Memory B cell (primary cell): ENCODE data around the gene MORN3.
"Not testable (repeated sequence)": the region's sequence is repeated elsewhere in the genome, so short reads cannot be mapped to it uniquely, and the experiment has no call there.

Experiments
- ATAC-seq: fragments of 150-1000 bp; cut with Tn5 transposase; 2 replicates; pipeline ENCODE4 v1.10.0; 2021; ENCODE audit warnings: low read depth, mild to moderate bottlenecking, moderate library complexity
- DNase-seq, 2 donors: peaks; one replicate each; pipeline ENCODE4 v3.0.0; 2022; ENCODE audit warnings: low spot score in 2 of 2
- H3K27ac Mint-ChIP-seq: one replicate; pipeline ENCODE4 v1.8.0; 2022; ENCODE audit warnings: mild to moderate bottlenecking, moderate library complexity, mixed read lengths
- H3K27me3 Mint-ChIP-seq: one replicate; pipeline ENCODE4 v1.8.0; 2022; ENCODE audit warnings: mixed read lengths
- H3K36me3 Mint-ChIP-seq: one replicate; pipeline ENCODE4 v1.8.0; 2022; ENCODE audit warnings: mild to moderate bottlenecking, mixed read lengths
- H3K4me1 Mint-ChIP-seq: one replicate; pipeline ENCODE4 v1.8.0; 2022; ENCODE audit warnings: mixed read lengths
- H3K4me3 Mint-ChIP-seq: one replicate; pipeline ENCODE4 v1.8.0; 2022; ENCODE audit warnings: mild to moderate bottlenecking, moderate library complexity, mixed read lengths
- H3K9me3 Mint-ChIP-seq: one replicate; pipeline ENCODE4 v1.8.0; 2022; ENCODE audit warnings: mixed read lengths

MORN3 gene

DNA sequence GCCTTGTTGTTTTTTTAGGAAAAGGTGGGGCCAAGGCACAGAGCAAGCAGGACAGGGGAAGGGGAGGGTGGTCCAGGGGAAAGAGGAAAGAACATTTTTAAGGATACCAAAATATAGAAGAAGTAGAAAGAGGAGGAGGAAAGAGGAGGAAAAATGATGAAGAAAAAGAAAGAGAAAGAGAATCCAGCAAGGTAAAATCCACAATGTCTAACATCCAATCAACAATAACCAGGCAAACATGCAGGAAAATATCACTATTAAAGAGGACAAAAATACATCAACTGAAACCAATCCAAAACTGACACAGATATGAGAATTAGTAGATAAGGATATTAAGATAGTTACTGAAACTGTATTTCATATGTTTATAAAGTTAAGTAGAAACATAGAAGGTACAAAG lies 36.1 kb upstream of the MORN3 start:
- Mint-ChIP-seq H3K27ac (no peak overlapping the region), H3K4me3 (no peak overlapping the region), H3K36me3 (no peaks in the 10 kb centered on the region), H3K4me1 (peaks cover 6% of the 10 kb centered on the region), H3K9me3 (peaks cover 5% of the 10 kb centered on the region), H3K27me3 (no peaks in the 10 kb centered on the region)
- DNase-seq = no peak
- no peak for ATAC-seq

DNA sequence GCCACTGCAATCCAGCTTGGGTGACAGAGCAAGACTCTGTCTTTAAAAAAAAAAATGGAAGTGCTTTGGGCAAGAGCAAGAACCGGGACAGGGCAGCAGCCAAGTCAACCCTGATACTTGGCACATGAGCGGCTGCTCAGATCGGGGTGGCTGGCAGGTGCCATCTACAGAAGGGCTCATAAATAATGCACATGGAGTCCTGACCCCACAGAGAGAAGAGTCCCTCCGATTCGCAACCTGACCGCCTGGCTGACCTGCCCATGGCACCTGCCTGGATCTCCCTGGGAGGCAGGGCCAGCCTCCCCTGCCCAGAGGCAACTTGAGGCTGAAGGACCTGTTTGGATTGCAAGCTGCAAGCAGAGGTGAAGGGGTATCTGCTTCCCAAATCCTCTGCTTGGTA lies 33.5 kb upstream of the MORN3 start:
- no peaks in the 10 kb centered on the region for H3K36me3 Mint-ChIP-seq
- H3K4me1 Mint-ChIP-seq = no peaks in the 10 kb centered on the region
- no peak overlapping the region for H3K4me3 Mint-ChIP-seq
- no peak for ATAC-seq
- H3K27ac Mint-ChIP-seq = no peak overlapping the region
- no peak for DNase-seq
- peaks cover 5% of the 10 kb centered on the region for H3K9me3 Mint-ChIP-seq
- H3K27me3 Mint-ChIP-seq = no peaks in the 10 kb centered on the region

DNA sequence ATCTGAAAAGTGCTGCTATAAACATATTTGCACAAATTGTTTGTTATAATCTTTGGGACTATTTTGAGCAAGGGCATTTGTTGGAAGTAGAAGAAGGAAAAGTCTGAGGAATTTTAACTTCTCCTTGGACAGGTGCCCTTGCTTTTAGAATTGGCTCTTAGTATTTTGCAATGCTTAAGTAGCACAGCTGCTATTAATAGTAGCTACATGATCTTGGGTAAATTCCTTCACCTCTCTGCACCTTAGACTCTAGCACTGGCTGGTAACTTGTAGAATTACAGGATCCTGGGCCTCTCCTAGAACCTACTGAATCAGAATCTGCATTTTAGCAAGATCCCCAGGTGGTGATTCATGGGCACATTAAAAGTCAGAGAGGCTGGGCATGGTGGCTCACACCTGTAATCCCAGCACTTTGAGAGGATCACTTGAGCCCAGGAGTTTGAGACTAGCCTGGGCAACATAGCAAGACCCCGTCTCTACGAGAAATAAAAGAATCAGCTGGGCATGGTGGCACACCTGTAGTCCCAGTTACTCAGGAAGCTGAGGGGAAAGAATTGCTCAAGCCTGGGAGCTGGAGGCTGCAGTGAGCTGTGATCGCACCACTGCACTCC lies 32.3 kb upstream of the MORN3 start:
- ATAC-seq = no peak
- Mint-ChIP-seq H3K27me3 (no peaks in the 10 kb centered on the region), H3K4me3 (no peak overlapping the region), H3K36me3 (no peaks in the 10 kb centered on the region), H3K9me3 (peaks cover 5% of the 10 kb centered on the region), H3K4me1 (no peaks in the 10 kb centered on the region), H3K27ac (no peak overlapping the region)
- no peak for DNase-seq

DNA sequence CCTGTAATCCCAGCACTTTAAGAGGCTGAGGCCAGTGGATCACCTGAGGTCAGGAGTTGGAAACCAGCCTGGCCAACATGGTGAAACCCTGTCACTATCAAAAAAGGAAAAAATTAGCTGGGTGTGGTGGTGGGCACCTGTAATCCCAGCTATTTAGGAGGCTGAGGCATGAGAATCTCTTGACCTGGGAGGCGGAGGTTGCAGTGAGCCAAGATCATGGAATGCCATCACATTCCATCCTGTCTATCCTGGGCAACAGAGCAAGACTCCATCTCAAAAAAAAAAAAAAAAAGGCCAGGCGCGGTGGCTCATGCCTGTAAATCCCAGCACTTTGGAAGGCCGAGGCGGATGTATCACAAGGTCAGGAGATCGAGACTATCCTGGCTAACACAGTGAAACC lies 28.4 kb upstream of the MORN3 start:
- H3K4me3 Mint-ChIP-seq, H3K27me3 Mint-ChIP-seq, H3K36me3 Mint-ChIP-seq, H3K27ac Mint-ChIP-seq, H3K4me1 Mint-ChIP-seq, ATAC-seq, H3K9me3 Mint-ChIP-seq, DNase-seq: not testable (repeated sequence)

DNA sequence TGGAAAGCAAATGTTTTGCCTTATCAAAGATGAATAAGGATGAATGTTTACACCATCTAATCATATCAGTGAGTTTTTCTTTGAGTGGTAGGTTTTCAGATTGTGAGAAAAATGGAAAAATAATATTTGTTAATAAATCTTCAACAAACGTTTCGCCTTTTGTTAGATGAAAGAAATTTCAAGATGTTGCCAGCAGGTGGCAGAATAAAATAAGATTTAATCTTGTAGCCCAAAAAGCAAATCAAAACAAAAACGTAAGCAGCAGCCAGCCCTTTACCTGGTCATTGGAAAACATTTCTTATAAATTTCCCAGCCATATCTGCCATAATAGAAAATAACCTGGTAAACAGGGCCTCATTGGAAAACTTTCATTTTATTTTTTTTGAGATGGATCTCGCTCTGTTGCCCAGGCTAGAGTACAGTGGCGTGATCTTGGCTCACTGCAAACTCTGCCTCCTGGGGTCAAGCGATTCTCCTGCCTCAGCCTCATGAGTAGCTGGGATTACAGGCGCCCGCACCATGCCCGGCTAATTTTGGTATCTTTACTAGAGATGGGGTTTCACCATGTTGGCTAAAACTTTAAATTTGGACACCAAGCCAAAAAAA lies 27.7 kb upstream of the MORN3 start:
- peak; percentile 27 to 61 for DNase-seq
- Mint-ChIP-seq H3K36me3 (no peaks in the 10 kb centered on the region), H3K4me3 (no peak overlapping the region), H3K9me3 (no peaks in the 10 kb centered on the region), H3K4me1 (no peaks in the 10 kb centered on the region), H3K27ac (no peak overlapping the region), H3K27me3 (no peaks in the 10 kb centered on the region)
- ATAC-seq = peak; percentile 31

DNA sequence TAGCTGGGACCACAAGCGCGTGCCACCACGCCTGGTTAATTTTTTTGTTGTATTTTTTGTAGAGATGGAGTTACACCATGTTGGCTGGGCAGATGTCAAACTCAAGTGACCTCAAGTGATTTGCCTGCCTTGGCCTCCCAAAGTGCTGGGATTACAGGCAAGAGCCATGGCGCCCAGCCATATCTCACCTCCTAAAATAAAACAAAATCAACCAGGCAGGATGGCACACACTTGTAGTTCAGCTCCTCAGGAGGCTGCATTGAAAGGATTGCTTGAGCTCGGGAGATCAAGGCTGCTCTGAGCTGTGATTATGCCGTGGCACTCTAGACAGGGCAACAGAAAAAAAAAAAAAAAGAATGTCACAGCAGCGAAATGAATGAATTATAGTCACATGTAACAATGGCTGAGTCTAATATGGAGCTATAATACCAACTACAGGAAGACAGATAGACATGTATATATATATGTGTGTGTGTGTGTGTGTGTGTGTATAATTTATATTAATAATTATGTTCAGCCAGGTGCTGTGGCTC lies 23.8 kb upstream of the MORN3 start:
- Mint-ChIP-seq H3K27ac (no peak overlapping the region), H3K4me3 (no peak overlapping the region), H3K4me1 (no peaks in the 10 kb centered on the region), H3K27me3 (no peaks in the 10 kb centered on the region), H3K36me3 (no peaks in the 10 kb centered on the region), H3K9me3 (no peaks in the 10 kb centered on the region)
- DNase-seq (no peak), ATAC-seq (no peak)

DNA sequence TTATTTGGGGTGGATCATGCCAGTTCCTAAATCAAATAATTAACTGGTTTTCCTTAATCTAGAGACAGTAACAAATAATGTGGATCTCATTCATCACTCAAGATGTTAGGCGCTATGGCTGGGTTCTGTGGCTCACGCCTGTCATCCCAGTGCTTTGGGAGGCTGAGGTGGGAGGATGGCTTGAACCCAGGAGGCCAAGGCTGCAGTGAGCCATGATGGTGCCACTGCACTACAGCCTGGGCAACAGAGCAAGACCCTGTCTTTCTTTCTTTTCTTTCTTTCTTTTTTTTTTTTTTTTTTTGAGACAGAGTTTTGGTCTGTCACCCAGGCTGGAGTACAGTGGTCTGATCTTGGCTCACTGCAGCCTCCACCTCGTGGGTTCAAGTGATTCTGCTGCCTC lies 23.3 kb upstream of the MORN3 start:
- H3K27ac Mint-ChIP-seq, H3K4me1 Mint-ChIP-seq: not testable (repeated sequence)

DNA sequence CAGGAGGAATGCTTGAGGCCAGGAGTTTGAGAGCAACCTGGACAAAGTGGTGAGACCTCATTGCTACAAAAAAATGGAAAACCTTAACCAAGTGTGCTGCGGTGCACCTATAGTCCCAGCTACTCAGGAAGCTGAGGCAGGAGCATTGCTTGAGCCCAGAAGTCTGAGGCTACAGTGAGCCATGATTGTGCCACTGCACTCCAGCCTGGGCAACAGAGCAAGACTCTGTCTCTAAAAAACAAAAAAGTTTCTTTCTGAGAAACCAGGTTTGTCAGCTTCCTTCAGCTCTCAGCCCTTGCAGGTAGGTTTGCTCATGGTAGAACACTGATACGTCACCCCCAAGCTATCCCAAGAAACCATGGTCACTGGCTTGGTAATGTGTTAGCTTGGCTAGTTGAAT lies 20.0 kb upstream of the MORN3 start:
- no peaks in the 10 kb centered on the region for H3K36me3 Mint-ChIP-seq
- H3K9me3 Mint-ChIP-seq = no peaks in the 10 kb centered on the region
- H3K4me3 Mint-ChIP-seq = no peak overlapping the region
- ATAC-seq (no peak), DNase-seq (no peak)
- no peak overlapping the region for H3K27ac Mint-ChIP-seq
- no peaks in the 10 kb centered on the region for H3K27me3 Mint-ChIP-seq
- H3K4me1 Mint-ChIP-seq = peaks cover 5% of the 10 kb centered on the region

More for the DNA sequence above, 23.3 kb upstream of the MORN3 start:
- not testable (repeated sequence) for H3K36me3 Mint-ChIP-seq, H3K27me3 Mint-ChIP-seq, DNase-seq, ATAC-seq, H3K9me3 Mint-ChIP-seq, H3K4me3 Mint-ChIP-seq

DNA sequence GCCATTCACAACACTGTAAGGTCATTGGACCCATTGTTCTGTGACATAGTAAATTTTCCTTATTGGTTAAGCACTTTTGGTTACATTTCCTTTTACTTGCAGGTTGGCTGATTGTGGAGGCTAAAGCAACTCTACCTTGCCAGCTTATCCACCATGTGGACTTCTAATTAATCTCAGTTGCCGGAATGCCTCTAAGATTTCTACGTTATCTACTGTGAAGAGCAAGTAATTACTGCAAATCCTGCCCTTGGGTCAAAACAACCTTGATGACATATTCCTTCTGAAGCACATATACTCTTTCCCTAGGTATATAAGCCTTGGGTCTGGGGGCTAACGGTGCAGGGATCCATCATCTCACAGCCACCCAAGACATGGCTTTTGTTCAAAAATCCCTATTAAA lies 19.5 kb upstream of the MORN3 start:
- DNase-seq (no peak), ATAC-seq (no peak)
- H3K27ac Mint-ChIP-seq = no peak overlapping the region
- H3K4me3 Mint-ChIP-seq = no peak overlapping the region
- H3K36me3 Mint-ChIP-seq = no peaks in the 10 kb centered on the region
- H3K4me1 Mint-ChIP-seq = peaks cover 5% of the 10 kb centered on the region
- no peaks in the 10 kb centered on the region for H3K9me3 Mint-ChIP-seq
- no peaks in the 10 kb centered on the region for H3K27me3 Mint-ChIP-seq

DNA sequence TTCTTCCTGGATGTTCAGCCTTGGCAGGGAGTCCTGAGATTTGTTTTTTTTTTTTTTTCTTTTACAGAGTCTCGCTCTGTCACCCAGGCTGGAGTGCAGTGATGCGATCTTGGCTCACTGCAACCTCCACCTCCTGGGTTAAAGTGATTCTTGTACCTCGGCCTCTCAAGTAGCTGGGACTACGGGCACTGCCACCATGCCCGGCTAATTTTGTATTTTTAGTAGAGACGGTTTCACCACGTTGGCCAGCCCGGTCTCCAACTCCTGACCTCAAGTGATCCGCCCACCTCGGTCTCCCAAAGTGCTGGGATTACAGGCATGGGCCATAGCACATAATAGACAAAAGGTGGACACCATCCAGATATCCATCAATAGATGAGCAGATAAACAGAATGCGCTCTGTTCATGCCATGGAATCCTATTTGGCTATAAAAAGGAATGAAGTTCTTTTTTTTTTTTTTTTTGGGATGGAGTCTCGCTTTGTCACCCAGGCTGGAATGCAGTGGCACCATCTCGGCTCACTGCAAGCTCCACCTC lies 10.3 kb upstream of the MORN3 start:
- ATAC-seq, H3K9me3 Mint-ChIP-seq, H3K27ac Mint-ChIP-seq, H3K36me3 Mint-ChIP-seq, H3K4me3 Mint-ChIP-seq, DNase-seq, H3K4me1 Mint-ChIP-seq, H3K27me3 Mint-ChIP-seq: not testable (repeated sequence)

DNA sequence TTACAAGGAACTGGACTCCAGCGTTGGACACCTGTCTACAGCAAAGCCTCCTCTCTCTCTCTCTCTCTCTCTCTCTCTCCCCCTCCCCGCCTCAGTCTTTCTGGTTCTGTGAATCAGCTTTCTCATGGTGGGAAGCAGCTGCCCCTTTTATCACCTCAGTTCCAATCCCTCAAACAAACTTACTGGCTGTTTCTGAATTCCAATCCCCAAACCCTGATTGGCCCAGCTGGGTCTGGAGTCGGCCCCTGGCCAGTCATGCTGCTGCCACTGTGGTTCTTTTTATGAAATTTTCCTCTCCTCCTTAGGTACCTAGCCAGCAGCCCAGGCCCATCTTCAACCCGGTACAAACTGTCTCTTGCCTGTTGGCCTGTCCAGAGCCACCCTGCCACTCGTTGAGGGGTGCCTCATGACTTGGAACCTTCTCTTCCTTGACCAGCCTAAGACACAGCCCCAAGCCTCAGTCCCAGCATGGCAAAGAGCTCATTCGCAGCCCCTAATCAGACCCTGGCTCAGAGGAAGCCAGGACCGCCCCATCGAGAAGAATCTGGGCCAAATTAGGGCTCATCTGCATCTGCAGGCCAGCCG lies 9.4 kb upstream of the MORN3 start:
- Mint-ChIP-seq H3K27ac (peak overlapping the region; percentile 16), H3K9me3 (no peaks in the 10 kb centered on the region), H3K4me3 (no peak overlapping the region), H3K4me1 (peaks cover 4% of the 10 kb centered on the region), H3K36me3 (no peaks in the 10 kb centered on the region), H3K27me3 (no peaks in the 10 kb centered on the region)
- no peak for DNase-seq
- no peak for ATAC-seq

DNA sequence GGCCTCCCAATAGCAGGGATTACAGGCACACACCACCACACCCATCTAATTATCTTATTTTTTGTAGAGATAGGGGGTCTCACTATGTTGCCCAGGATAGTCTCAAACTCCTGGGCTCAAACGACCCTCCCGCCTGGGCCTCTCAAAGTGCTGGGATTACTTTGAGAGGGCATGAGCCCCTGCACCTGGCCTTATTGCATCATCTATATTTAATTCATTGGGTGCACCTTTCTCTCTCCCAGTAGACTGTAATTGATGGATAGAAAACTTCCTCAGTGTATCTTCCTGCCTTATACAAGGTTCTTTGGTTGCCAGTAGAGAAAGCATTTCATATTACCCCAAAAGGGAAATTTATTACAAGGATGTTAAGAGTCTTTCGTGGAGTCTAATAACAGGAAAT lies 8.9 kb upstream of the MORN3 start:
- peak overlapping the region; percentile 16 for H3K27ac Mint-ChIP-seq
- no peak overlapping the region for H3K4me3 Mint-ChIP-seq
- no peaks in the 10 kb centered on the region for H3K27me3 Mint-ChIP-seq
- no peak for ATAC-seq
- peaks cover 7% of the 10 kb centered on the region for H3K4me1 Mint-ChIP-seq
- no peaks in the 10 kb centered on the region for H3K9me3 Mint-ChIP-seq
- H3K36me3 Mint-ChIP-seq = no peaks in the 10 kb centered on the region
- no peak for DNase-seq

DNA sequence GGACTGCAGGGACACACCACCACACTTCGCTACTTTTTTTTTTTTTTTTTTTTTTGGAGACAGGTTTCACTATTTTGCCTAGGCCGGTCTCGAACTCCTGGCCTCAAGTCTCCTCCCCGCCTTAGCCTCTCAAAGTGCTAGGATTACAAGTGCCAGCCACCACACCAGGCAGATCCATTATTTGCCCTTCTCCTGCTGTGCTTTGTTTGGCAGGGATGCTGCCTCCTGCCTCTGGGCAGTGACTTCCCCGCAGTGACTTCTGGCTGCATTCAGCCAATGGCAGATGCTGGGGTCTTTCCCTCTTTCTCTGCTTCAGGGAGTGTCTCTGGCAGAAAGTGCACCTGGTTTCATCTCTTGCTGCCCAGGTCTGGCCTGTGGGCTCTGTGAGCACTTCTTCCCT lies 6.7 kb upstream of the MORN3 start:
- Mint-ChIP-seq H3K27ac (no peak overlapping the region), H3K4me1 (peaks cover 17% of the 10 kb centered on the region), H3K27me3 (no peaks in the 10 kb centered on the region), H3K9me3 (no peaks in the 10 kb centered on the region), H3K36me3 (no peaks in the 10 kb centered on the region), H3K4me3 (no peak overlapping the region)
- ATAC-seq = no peak
- DNase-seq = no peak

DNA sequence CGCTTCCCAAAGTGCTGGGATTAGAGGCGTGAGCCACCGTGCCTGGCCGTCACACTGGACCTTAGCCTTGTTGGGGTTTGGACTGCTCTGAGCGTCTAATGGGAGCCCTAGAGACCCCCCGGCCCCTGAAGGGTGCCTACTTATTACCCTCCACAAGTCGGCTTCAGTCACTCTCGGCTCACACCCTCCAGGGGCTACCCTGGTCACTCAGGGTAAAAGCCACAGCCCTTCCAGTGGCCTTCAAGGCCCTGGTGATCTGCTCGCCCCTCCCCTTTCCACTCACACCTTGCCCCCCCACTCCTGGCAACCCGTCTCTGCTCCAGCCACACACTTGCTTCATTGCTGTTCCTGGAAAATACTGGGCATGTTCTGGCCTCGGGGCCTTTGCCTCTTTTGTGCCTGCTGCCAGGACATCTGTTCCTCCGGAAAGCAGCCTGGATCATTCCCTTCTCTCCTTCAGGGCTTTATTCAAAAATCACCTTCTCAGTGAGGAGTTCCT lies 3.6 kb upstream of the MORN3 start:
- H3K36me3 Mint-ChIP-seq = no peaks in the 10 kb centered on the region
- ATAC-seq (no peak), DNase-seq (peak; percentile 9 to 32)
- peak overlapping the region; percentile 86 for H3K4me3 Mint-ChIP-seq
- H3K27me3 Mint-ChIP-seq = no peaks in the 10 kb centered on the region
- peak overlapping the region; percentile 99 for H3K27ac Mint-ChIP-seq
- no peaks in the 10 kb centered on the region for H3K9me3 Mint-ChIP-seq
- H3K4me1 Mint-ChIP-seq = peaks cover 17% of the 10 kb centered on the region
